Stimulated activated naive CD8-positive, alpha-beta T cell treated with anti-CD3 and anti-CD28 coated beads, Interleukin-15, Interleukin-2, amounts not matched to agents 100 ng/mL and 50 ng/mL, for 24 hours (primary cell): ENCODE measurements around the gene MMP23B.
"Not testable (repeated sequence)": the region's sequence is repeated elsewhere in the genome, so short reads cannot be mapped to it uniquely, and the experiment has no call there.

ENCODE experiments used
- H3K27ac Mint-ChIP-seq: one replicate; pipeline ENCODE4 v1.8.0; 2021; ENCODE audit warnings: mild to moderate bottlenecking, mixed read lengths
- H3K27me3 Mint-ChIP-seq: one replicate; pipeline ENCODE4 v1.8.0; 2021; ENCODE audit warnings: mixed read lengths
- H3K36me3 Mint-ChIP-seq: one replicate; pipeline ENCODE4 v1.8.0; 2021; ENCODE audit warnings: low read depth, mixed read lengths
- H3K4me1 Mint-ChIP-seq: one replicate; pipeline ENCODE4 v1.8.0; 2021; ENCODE audit warnings: low read depth, mixed read lengths
- H3K4me3 Mint-ChIP-seq: one replicate; pipeline ENCODE4 v1.8.0; 2021; ENCODE audit warnings: mild to moderate bottlenecking, mixed read lengths
- H3K9me3 Mint-ChIP-seq: one replicate; pipeline ENCODE4 v1.8.0; 2021; ENCODE audit warnings: mixed read lengths

The MMP23B gene

DNA sequence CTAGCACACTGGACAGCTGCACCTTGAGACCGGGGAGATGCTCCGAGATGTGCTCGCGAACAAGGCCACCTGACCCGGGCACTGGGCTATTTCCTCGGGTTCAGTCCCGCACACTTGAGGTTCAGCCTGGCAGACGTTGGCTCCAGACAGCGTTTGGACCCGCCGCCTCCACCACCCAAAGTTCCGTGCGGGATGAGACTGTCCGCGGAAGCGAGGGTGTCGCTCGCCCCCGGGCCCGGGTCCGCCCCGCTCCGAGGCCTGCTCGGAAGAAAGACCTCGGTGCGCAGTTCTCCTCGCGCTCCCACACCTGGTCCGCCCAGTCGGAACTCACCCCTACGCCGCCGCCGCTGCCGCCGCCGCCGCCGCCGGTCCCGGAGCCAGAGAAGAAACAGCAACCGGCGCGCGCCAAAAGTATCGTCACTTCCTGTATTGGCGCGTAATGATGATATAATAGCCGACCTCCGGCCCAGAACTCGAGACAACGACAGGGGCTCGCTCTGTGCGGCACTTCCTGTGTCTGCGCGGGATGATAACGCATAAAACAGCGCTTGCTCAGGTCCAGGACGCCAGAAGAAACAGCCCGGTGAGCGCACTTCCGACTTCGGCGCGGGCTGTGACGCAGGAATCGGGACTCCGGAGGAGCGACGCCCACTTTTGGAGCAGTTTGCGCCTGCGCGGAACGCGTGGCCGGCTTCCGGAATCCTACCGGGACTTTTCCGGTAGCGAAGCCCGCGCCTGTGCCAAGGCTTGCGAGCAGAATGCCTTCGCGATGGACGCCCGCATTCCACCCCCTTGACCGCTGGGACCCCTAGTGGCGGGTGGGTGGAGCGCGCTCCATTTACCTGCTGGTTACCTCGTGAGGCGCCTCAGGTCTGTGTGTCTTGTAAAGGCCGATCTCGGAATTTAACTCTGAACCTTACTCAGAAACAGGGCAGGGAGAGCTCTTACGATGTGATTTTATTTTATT lies 26.9 kb downstream of the MMP23B start, which contains the start of gene CDK11B:
CDK11B (minus strand) TSS at position 422 of the 967 bp plus-strand sequence. CDS start 1,519 bp downstream, outside the sequence.
- Mint-ChIP-seq H3K36me3 (peaks cover 21% of the 10 kb centered on the region), H3K4me3 (peak within 1 kb of the TSS; percentile 93), H3K27ac (peak within 1 kb of the TSS; percentile 100), H3K4me1 (peaks cover 17% of the 10 kb centered on the region)
- not testable (repeated sequence) for H3K9me3 Mint-ChIP-seq, H3K27me3 Mint-ChIP-seq

DNA sequence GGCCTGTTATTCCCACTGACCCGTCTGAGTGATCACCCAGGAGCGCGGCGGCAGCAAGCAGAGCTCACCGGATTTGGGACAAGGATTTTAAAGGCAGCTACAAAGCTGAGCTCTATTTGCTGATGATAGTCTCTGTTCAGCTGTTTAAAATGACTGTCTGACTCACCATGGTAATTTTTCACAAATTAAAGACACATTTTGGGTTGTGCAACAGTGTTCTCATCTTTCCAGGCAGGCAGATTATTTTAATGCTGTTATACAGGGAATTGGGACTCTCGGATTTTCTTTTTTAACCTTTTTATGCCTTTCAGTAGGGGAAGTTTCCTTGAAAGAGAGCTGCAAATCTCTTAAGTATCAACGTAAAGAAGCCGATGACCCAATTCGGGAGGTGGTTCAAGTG lies 30.4 kb downstream of the MMP23B start:
- H3K4me1 Mint-ChIP-seq = peaks cover 14% of the 10 kb centered on the region
- H3K27ac Mint-ChIP-seq, H3K9me3 Mint-ChIP-seq, H3K4me3 Mint-ChIP-seq, H3K27me3 Mint-ChIP-seq: not testable (repeated sequence)
- peaks cover 23% of the 10 kb centered on the region for H3K36me3 Mint-ChIP-seq

DNA sequence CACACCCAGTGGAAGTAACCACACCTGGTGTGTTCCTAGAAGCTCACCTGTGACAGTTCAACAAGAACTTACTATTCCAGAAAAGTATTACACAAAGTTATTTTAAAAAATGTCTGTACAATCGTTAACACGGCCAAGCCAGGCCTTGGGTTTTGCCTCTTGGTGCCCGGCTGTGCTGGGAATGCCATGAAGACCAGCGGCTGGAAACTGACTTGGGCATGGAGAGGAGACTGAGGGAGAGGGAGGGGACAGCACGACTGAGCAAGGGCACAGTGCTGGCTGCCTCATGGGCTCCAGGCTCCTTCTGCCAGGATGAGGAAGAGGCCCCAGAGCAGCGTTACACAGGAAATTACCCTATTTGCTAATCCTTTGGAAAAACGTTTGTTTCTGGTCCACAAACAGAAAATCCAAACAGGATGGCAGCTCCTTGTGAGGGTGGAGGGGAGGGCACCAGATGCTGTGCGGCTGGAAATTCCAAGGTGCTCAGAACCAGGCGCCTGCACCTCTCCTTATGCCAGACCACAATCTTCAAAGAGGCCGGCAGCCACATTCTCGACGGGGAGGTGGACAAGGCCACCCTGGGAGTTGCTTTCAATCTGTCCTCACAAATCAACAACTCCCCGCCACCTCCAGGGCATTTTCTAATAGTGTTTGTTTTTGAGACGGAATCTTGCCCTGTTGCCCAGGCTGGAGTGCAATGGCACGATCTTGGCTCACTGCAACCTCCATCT lies 31.0 kb downstream of the MMP23B start:
- H3K4me3 Mint-ChIP-seq, H3K27ac Mint-ChIP-seq, H3K27me3 Mint-ChIP-seq, H3K9me3 Mint-ChIP-seq: not testable (repeated sequence)
- H3K4me1 Mint-ChIP-seq = peaks cover 14% of the 10 kb centered on the region
- H3K36me3 Mint-ChIP-seq = peaks cover 27% of the 10 kb centered on the region

DNA sequence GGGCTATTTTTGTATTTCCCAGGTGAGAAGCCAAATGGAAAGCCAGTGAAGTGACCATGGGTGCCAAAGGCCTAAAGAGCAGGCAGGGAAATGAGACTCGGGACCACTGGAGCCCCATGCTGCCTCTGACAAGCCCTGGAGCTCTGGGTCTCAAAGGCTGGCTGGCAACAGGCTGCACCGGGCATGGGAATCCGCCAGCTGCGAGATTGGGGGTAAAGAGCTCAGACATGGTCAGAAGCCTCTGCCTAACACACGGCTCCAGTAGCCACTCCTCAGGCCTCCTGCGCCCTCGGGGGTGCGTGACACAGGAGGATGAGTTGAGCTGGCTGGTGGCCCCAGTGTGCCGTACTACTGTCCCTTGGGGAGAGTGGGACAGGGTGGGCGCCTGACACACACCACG lies 32.3 kb downstream of the MMP23B start:
- H3K27me3 Mint-ChIP-seq, H3K27ac Mint-ChIP-seq, H3K9me3 Mint-ChIP-seq, H3K4me3 Mint-ChIP-seq, H3K4me1 Mint-ChIP-seq: not testable (repeated sequence)
- H3K36me3 Mint-ChIP-seq = peaks cover 31% of the 10 kb centered on the region

DNA sequence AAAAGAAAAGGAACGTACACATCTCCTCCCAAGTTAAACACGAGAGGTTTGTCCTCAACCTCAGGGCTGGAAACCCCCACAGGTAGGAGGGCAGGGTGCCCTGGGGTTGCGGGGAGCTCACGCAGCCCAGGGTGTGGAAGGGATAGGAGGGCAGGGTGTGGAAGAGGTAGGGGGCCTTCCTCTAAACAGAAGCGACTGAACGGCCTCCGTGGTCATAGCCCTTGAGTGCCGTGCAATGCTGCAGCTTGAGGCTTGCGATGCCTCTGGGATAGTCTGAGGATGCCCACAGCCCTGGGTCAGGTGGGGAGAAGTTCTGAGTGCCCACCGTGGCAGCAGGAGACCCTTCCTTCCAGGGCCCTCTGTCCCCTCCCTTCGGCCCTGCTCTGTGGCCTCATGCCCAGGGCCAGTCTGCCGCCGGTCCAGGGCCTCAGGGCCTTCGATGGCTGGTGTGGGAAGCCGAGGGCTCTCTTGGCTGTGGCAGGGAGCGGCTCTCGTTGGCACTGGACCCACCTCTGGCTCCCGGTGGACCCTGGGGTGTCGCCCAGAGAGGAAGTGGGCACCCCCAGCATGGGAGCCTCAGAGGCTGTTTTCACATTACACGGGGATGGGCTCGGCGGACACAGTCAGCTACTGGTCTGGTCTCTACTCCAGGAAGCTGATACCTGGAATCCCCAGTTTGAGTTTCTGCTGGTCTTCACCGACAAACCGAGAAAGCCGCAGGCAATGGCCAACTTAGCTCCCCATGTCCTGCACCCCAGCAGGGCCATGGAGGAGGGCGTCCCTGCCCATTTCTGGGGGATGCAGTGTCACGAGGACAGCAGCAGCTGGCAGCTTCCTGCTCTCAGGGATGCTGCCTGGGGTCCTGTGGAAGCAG lies 33.2 kb downstream of the MMP23B start:
- peaks cover 31% of the 10 kb centered on the region for H3K36me3 Mint-ChIP-seq
- H3K27ac Mint-ChIP-seq = peak overlapping the region; percentile 74
- peaks cover 7% of the 10 kb centered on the region for H3K4me1 Mint-ChIP-seq
- no peaks in the 10 kb centered on the region for H3K27me3 Mint-ChIP-seq
- H3K9me3 Mint-ChIP-seq = no peaks in the 10 kb centered on the region
- H3K4me3 Mint-ChIP-seq = no peak overlapping the region

DNA sequence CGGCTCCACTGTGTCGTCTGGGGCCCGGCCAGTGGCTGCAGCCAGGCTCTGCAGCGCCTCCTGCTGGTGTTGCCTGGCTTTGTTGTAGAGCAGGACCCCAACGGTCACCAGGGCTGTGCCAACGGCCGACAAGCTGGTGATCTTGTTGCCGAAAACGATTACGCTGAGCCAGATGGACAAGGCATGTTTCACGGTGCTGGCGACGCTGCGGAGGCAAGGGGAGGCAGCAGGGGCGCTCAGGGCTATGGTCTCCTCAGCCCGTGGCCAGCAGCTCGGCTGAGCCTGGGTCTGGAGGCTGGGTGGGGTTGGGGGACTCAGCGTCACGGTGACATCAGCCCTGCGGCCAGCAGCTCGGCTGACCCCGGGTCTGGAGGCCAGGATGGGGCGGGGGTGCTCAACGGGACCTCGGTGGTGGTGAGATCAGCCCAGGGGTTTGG lies 33.9 kb downstream of the MMP23B start:
- Mint-ChIP-seq H3K4me3 (no peak overlapping the region), H3K27me3 (no peaks in the 10 kb centered on the region), H3K36me3 (peaks cover 31% of the 10 kb centered on the region), H3K27ac (no peak overlapping the region), H3K9me3 (no peaks in the 10 kb centered on the region), H3K4me1 (peaks cover 7% of the 10 kb centered on the region)

DNA sequence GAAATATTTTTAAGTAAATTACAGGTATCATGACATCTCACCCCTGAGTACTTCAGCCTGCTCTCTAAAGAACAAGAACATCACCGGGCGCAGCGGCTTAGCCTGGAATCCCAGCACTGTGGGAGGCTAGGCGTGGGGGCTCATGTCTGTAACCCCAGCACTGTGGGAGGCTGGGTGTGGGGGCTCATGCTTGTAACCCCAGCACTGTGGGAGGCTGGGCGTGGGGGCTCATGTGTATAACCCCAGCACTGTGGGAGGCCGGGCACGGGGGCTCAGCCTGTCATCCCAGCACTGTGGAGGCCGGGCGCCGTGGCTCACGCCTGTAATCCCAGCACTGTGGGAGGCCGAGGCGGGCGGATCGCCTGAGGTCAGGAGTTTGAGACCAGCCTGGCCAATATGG lies 34.6 kb downstream of the MMP23B start:
- Mint-ChIP-seq H3K4me1 (peaks cover 3% of the 10 kb centered on the region), H3K9me3 (no peaks in the 10 kb centered on the region), H3K36me3 (peaks cover 35% of the 10 kb centered on the region), H3K4me3 (no peak overlapping the region), H3K27me3 (no peaks in the 10 kb centered on the region), H3K27ac (no peak overlapping the region)

DNA sequence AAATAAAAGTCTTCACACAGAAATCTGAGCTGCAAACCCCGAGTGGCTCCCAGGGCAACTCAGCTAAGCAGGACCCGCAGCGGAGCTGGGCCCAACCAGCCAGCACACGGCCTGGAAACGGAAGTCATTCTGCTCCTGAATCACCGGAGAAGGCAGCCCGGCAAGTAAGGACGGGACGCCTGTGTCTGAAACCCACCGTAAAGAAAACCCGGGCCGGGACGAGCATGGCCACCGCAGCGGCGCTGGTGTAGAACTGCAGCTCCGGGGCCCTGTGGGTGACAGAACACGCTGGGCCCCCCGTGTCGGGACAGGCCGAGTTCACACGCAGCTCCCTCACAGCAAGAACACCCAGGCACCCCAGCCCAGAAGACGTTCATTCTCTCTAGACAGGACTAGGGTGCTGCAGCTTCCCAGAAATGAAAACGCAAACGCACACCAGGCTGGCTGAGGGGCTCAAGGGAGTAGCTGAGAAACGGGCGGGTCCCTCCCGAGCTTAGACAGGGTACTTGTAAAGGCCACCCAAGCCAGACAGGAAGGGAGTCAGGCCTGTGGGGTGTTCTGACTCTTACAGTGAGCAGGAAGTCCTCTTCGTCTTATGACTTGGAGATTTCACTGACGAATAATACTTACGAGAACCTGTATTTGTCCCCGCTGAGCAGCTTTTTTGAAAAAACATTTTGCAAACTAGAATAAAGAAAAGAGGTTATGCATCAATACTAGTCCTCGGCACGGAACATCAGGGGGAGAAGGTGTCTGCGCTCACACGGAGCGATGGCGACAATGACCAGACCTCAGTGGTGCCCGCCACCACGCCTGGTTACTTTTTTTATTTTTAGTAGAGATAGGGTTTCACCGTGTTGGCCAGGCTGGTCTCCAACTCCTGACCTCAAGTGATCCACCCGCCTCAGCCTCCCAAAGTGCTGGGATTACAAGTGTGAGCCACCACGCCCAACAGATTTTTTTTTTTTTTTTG lies 37.8 kb downstream of the MMP23B start:
- no peaks in the 10 kb centered on the region for H3K27me3 Mint-ChIP-seq
- no peak overlapping the region for H3K4me3 Mint-ChIP-seq
- H3K4me1 Mint-ChIP-seq = peaks cover 12% of the 10 kb centered on the region
- no peaks in the 10 kb centered on the region for H3K9me3 Mint-ChIP-seq
- no peak overlapping the region for H3K27ac Mint-ChIP-seq
- peaks cover 49% of the 10 kb centered on the region for H3K36me3 Mint-ChIP-seq

DNA sequence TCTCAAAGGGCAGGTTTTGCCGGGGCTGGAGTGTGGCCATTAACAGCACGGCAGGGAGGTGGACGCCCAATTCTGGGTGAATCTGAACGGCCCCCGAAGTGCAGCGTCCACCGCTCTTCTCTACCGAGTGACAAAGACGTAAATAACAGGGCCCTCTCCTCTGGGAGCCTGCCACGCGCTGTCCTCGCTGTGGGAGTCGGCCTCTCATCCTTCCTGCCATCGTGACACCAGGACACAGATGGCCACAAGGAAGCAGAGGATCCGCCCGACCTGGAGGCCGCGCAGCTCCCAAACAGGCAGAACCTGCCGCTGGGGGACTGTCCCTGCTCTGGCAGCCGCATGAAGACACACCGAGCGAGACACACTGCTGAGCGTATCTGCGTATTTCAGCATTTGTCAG lies 38.9 kb downstream of the MMP23B start:
- Mint-ChIP-seq H3K4me1 (peaks cover 17% of the 10 kb centered on the region), H3K27ac (peak overlapping the region; percentile 18), H3K27me3 (no peaks in the 10 kb centered on the region), H3K4me3 (no peak overlapping the region), H3K9me3 (no peaks in the 10 kb centered on the region), H3K36me3 (peaks cover 41% of the 10 kb centered on the region)

DNA sequence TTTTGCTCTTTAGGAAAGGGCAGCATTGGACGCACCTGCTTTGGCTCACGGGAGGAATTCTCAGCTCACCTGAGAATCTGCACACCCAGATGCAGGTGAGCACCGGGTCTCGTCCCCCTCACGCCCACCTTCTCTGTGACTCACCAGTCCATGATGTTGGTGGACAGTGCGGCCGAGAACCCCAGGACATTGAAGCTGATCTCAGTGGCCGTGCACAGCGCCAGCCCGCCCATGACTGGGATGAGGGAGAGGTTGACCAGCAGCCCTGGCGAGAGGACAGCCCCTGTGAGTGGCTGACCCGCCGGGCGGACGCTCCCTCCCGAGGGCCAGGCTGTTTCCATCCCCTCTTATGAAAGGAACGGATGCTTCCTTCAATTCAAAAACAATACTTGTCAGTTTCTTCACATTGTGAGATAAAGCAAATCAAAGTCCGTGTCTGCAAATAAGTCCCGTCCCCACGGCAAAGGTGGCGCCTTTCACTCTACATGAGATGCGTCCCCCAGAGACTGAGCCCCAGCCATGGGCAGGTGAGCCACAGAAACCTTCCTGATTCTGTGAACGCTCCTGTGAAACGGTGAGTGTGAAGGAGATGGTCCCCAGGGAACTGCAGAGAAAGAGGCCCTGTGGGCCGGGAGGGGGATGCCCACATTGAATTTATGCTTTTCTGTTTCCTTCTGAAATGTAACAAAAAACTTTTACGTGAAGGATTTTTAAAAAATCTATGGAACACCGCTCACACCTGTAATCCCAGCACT lies 39.6 kb downstream of the MMP23B start:
- no peaks in the 10 kb centered on the region for H3K9me3 Mint-ChIP-seq
- H3K27me3 Mint-ChIP-seq = no peaks in the 10 kb centered on the region
- no peak overlapping the region for H3K27ac Mint-ChIP-seq
- no peak overlapping the region for H3K4me3 Mint-ChIP-seq
- H3K4me1 Mint-ChIP-seq = peaks cover 17% of the 10 kb centered on the region
- H3K36me3 Mint-ChIP-seq = peaks cover 34% of the 10 kb centered on the region

DNA sequence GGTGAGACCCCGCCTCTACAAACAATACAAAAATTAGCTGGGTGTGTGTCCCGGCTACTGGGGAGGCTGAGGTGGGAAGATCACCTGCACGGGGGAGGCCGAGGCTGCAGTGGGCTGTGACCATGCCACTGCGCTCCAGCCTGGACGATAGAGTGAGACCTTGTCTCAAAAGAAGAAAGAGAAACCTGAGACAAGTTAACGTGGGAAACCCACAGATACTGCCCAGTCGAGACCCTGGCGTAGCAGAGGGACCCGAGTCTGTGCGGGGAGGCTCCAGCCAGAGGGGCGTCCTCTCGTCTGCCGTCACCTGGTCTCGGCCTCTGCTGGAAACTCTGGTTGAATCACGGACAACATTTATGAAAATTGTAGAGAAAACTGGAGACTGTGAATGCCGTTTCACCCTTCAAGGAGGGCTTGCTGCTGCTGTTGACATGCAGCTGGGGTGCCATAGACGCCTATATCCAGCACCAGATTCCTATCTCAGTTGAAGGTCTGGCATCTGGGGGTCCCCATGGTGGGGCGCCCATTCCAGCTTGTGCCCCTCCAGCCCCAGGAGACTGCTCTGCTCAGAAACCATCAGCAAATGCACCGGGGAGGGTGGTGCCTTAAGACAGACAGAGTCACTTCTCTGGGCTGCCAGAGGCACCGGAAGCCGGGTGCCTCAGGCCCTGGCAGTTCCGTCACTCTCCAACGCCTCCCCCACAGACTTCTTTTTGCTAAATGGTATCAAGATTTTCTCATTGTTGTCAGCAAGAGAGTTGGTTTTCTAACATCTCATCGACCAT lies 40.4 kb downstream of the MMP23B start:
- Mint-ChIP-seq H3K36me3 (peaks cover 32% of the 10 kb centered on the region), H3K4me1 (peaks cover 20% of the 10 kb centered on the region), H3K9me3 (no peaks in the 10 kb centered on the region), H3K27me3 (no peaks in the 10 kb centered on the region), H3K4me3 (no peak overlapping the region), H3K27ac (no peak overlapping the region)

DNA sequence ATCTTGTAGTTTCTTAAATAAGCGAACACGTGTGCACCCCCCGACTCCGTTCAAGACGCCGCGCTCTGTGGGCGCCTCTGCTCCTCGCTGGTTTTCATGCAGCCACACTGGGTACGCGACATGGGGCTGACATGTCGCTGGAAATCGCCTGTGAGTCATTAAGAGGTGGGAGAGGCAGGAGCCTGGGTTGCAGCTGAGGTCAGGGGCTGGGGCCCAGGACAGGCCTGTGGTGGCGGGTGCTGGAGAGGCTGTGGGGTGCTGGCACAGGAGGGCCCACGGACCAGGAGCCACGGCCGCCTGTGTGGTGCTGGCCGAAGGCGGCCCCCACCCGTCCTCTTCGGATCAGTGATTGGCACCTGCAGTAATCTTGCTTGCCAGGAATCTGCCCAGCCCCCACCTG lies 42.8 kb downstream of the MMP23B start:
- peaks cover 41% of the 10 kb centered on the region for H3K4me1 Mint-ChIP-seq
- not testable (repeated sequence) for H3K4me3 Mint-ChIP-seq, H3K27me3 Mint-ChIP-seq, H3K9me3 Mint-ChIP-seq
- H3K27ac Mint-ChIP-seq = peak overlapping the region; percentile 66
- peaks cover 20% of the 10 kb centered on the region for H3K36me3 Mint-ChIP-seq

DNA sequence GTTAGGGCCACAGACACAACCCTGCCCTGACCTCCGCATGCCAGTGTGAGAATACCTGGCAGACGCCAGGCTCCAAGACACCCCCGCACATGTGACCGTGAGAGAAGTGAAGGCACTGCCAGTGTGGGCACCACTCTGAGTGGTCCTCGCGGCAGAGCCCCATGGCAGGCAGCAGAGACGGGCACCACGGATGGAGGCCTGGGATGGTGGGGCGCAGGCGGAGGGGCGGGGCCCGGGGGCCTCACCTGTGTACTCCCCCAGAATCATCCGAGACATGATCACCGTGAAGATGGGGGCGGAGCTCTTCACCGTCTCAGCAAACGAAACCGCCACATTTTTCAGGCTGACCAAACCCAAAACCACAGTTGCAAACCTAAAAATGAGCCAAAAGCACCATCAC lies 43.2 kb downstream of the MMP23B start:
- H3K9me3 Mint-ChIP-seq = not testable (repeated sequence)

More for the DNA sequence above, 43.2 kb downstream of the MMP23B start:
- H3K4me3 Mint-ChIP-seq, H3K27me3 Mint-ChIP-seq, H3K27ac Mint-ChIP-seq: not testable (repeated sequence)
- H3K4me1 Mint-ChIP-seq = peaks cover 41% of the 10 kb centered on the region
- H3K36me3 Mint-ChIP-seq = peaks cover 20% of the 10 kb centered on the region
